OCI-LY3 (cell line): ENCODE data around the gene PDLIM4.

Experiments used
- CTCF ChIP-seq: fragments of 200-600, 300-600 bp; sonication (generic); IDR thresholded peaks from 2 replicates; pipeline ENCODE4 v1.5.1; 2014; ENCODE audit warnings: antibody characterized with exemption, low read length, low read depth
- EZH2phosphoT487 ChIP-seq: fragments of 200-600 bp; shearing (Covaris generic); IDR thresholded peaks from 2 replicates; pipeline ENCODE4 v1.6.1; 2018; ENCODE audit warnings: antibody characterized with exemption, mixed run types, low read depth

GRCh38 chr5:132210944-132211343, 46.6 kb upstream of the PDLIM4 start:
- no peak for TF ChIP-seq CTCF
- TF ChIP-seq EZH2phosphoT487, result no peak
